K562 treated with DMSO at 1 percent for 24 hours (cell line): ENCODE results near the gene RETREG3. TPM values are rescaled to one million over a fixed set of nuclear protein-coding genes. Genes with fewer than 3 reads are reported as not detected.

Source experiments
- total RNA-seq: library from RNA; unstranded; fragments of 300-600 nt; gene quantifications from 2 replicates; pipeline ENCODE4 v1.2.3, GENCODE V29; 2022; ENCODE audit warnings: low read depth; ENCODE audit not compliant: insufficient read depth

Gene RETREG3
- total RNA-seq = 25.5 and 26.8 TPM in 2 replicates

GRCh38 chr17:42609182-42609813 lies at the start of gene RETREG3, which contains the start of gene TUBG1:
Gene RETREG3, minus strand, starts transcription at chr17:42609374. Its CDS starts 50 bp downstream, at chr17:42609324.
Gene TUBG1, plus strand, starts transcription at chr17:42609683. Its CDS starts 55 bp downstream, at chr17:42609738.

GRCh38 chr17:42577532-42578281 lies 31.5 kb downstream of the RETREG3 start, which contains the start of gene PSMC3IP:
Gene PSMC3IP, minus strand, starts transcription at chr17:42577729. Its CDS starts 43 bp downstream, at chr17:42577686.

GRCh38 chr17:42566883-42567573 lies 42.1 kb downstream of the RETREG3 start, which contains the start of gene MLX:
Gene MLX, plus strand, starts transcription at chr17:42567100. Its CDS starts 25 bp downstream, at chr17:42567125.

GRCh38 chr17:42561897-42562387 lies 47.2 kb downstream of the RETREG3 start, which contains the start of gene COASY:
Gene COASY, plus strand, starts transcription at chr17:42562148. Its CDS starts 475 bp downstream, at chr17:42562623.

GRCh38 chr17:42552736-42553135 lies 56.4 kb downstream of the RETREG3 start, which contains the start of gene HSD17B1:
Gene HSD17B1, plus strand, starts transcription at chr17:42552923. Its CDS starts 11 bp downstream, at chr17:42552934.

GRCh38 chr17:42536048-42536371 lies 73.2 kb downstream of the RETREG3 start, which contains the start of gene NAGLU:
Gene NAGLU, plus strand, starts transcription at chr17:42536241. Its CDS starts 32 bp downstream, at chr17:42536273.

Other genes with a start within 250 kb of the RETREG3 start
- 73.6 and 78.5 TPM in 2 replicates for gene STAT3, start 220.9 kb downstream of the RETREG3 start, total RNA-seq
- 84.8 and 91.7 TPM in 2 replicates for gene CAVIN1, start 186.1 kb downstream of the RETREG3 start, total RNA-seq
- 64.8 and 65.7 TPM in 2 replicates for gene ATP6V0A1, start 150.5 kb downstream of the RETREG3 start, total RNA-seq
- gene NAGLU, start 73.1 kb downstream of the RETREG3 start, total RNA-seq = 23.6 and 24.1 TPM in 2 replicates
- 7.3 and 15.9 TPM in 2 replicates for gene HSD17B1, start 56.5 kb downstream of the RETREG3 start, total RNA-seq
- 129 and 133 TPM in 2 replicates for gene COASY, start 47.2 kb downstream of the RETREG3 start, total RNA-seq
- gene MLX, start 42.3 kb downstream of the RETREG3 start, total RNA-seq = 40.3 and 43.2 TPM in 2 replicates
- 45.6 and 52.2 TPM in 2 replicates for gene PSMC3IP, start 31.6 kb downstream of the RETREG3 start, total RNA-seq
- 193 and 202 TPM in 2 replicates for gene TUBG1, start 309 bp upstream of the RETREG3 start, total RNA-seq
- gene TUBG2, start 49.9 kb upstream of the RETREG3 start, total RNA-seq = not detected in 2 replicates
- 60.2 and 68.6 TPM in 2 replicates for gene PLEKHH3, start 67.6 kb upstream of the RETREG3 start, total RNA-seq
- 14.6 and 19.4 TPM in 2 replicates for gene CCR10, start 72.5 kb upstream of the RETREG3 start, total RNA-seq
- 3.1 TPM in 2 replicates for gene CNTNAP1, start 73.2 kb upstream of the RETREG3 start, total RNA-seq
- 16.8 and 17.2 TPM in 2 replicates for gene EZH1, start 135.7 kb upstream of the RETREG3 start, total RNA-seq
- not detected in 2 replicates for gene RAMP2, start 151.9 kb upstream of the RETREG3 start, total RNA-seq
- 155 and 161 TPM in 2 replicates for gene VPS25, start 164.1 kb upstream of the RETREG3 start, total RNA-seq
- gene WNK4, start 171.2 kb upstream of the RETREG3 start, total RNA-seq = 6.2 and 6.8 TPM in 2 replicates
- 66.2 and 80.9 TPM in 2 replicates for gene COA3, start 189.3 kb upstream of the RETREG3 start, total RNA-seq
- 0.37 and 0.80 TPM in 2 replicates for gene CNTD1, start 189.5 kb upstream of the RETREG3 start, total RNA-seq
- 39.2 and 41.3 TPM in 2 replicates for gene BECN1, start 214.9 kb upstream of the RETREG3 start, total RNA-seq
- gene PSME3, start 224.0 kb upstream of the RETREG3 start, total RNA-seq = 115 and 117 TPM in 2 replicates
- 2.2 and 2.9 TPM in 2 replicates for gene AOC2, start 235.2 kb upstream of the RETREG3 start, total RNA-seq
- gene AOC3, start 241.8 kb upstream of the RETREG3 start, total RNA-seq = 1.7 and 2.0 TPM in 2 replicates